22Rv1 (cell line): Measurements from ENCODE around the gene RGS16.

ENCODE experiments used
- H3K27ac ChIP-seq: fragments of 450-650 bp; 2 replicates; pipeline ENCODE4 v1.5.1; 2017
- ZFX ChIP-seq: fragments of 450-650 bp; IDR thresholded peaks from 2 replicates; pipeline ENCODE4 v1.6.1; 2017; ENCODE audit warnings: antibody characterized with exemption, borderline replicate concordance
- TF ChIP-seq, protein P1 (sequence below): fragments of 450-650 bp; IDR thresholded peaks from 2 replicates; pipeline ENCODE4 v1.5.1; 2017; ENCODE audit warnings: mild to moderate bottlenecking

RGS16 gene

DNA sequence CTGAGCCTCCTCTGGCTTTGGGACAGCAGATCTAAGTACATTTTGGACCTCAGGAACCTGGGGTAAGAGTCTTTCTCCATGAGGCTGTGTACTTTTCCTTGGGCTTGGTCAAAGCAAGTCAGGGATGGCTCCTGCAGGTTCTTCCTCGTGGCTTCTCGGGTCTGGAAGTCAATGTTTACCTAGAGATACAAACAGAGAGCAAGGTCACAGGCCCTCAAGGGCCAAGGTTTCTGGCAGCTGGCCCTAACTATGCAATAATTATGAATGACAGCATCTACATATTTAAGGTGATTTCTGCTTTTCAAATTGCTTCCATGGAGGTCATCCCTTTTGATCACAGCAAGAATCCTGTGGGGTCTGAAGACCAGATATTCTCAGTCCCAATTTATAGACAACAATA lies 42.5 kb upstream of the RGS16 start:
- TF ChIP-seq, protein P1, sequence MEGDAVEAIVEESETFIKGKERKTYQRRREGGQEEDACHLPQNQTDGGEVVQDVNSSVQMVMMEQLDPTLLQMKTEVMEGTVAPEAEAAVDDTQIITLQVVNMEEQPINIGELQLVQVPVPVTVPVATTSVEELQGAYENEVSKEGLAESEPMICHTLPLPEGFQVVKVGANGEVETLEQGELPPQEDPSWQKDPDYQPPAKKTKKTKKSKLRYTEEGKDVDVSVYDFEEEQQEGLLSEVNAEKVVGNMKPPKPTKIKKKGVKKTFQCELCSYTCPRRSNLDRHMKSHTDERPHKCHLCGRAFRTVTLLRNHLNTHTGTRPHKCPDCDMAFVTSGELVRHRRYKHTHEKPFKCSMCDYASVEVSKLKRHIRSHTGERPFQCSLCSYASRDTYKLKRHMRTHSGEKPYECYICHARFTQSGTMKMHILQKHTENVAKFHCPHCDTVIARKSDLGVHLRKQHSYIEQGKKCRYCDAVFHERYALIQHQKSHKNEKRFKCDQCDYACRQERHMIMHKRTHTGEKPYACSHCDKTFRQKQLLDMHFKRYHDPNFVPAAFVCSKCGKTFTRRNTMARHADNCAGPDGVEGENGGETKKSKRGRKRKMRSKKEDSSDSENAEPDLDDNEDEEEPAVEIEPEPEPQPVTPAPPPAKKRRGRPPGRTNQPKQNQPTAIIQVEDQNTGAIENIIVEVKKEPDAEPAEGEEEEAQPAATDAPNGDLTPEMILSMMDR, result no peak
- TF ChIP-seq ZFX, result no peak
- H3K27ac ChIP-seq, result no peak overlapping the region

DNA sequence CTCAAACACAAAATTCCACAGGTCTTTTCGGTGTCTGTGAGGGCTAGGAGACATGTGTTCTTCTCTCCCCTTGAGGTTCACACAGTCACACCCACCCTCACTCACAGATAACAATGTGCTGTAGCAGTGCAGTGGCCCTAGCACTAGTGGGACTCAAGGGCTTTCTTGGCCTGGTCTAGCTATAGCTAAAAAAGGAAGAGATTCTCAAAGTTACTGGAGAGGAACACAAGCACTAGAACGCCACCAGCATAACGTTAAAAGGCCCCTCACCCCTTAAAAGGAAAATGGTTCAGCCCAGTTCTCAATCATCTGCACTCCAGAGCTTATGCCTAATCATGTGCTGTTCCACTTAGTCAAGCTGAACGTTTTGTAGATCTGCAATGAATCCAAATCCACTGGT lies 40.7 kb upstream of the RGS16 start:
- no peak for TF ChIP-seq ZFX
- TF ChIP-seq, protein P1, result no peak
- H3K27ac ChIP-seq, result no peak overlapping the region

DNA sequence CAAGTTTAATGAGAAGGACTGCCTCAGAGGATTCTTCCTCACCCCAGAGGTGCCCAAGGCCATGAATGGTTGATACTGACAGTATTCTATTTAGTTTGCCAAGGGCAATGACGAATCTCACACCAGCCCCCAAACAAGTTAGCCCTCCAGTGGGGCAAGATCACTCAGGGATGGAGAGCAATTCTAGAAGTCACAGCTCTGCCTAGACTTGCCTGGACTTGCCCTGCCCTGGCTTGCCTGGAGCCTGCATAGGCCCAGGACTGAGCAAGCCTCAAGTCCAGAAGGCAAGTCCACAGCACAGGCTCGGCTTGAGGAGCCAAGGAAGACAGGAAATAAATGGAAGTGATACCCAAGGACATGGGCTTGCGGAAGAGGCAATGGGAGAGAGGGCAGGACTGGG lies 39.5 kb upstream of the RGS16 start:
- no peak overlapping the region for H3K27ac ChIP-seq
- TF ChIP-seq, protein P1, result no peak
- TF ChIP-seq ZFX, result no peak

DNA sequence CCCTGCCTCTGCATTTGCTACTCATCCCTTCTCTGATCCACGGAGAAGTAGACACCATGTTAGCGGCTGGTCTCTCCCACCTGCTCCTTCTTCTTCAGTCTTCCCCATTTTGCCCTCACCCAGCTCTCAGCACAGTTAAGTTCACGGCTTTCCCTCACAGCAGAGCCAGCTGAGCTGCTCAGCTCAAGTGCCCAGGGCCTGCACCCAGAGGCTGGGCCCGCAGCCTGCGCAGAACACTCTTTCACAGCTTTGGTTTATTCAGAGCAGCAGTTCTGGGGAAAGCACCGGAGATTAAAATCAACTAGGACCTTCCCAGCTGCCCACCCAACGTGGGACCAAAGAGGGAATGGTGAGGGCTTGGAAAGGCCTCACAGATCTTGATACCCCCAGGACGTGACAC lies 38.3 kb upstream of the RGS16 start:
- TF ChIP-seq, protein P1, result no peak
- no peak for TF ChIP-seq ZFX

DNA sequence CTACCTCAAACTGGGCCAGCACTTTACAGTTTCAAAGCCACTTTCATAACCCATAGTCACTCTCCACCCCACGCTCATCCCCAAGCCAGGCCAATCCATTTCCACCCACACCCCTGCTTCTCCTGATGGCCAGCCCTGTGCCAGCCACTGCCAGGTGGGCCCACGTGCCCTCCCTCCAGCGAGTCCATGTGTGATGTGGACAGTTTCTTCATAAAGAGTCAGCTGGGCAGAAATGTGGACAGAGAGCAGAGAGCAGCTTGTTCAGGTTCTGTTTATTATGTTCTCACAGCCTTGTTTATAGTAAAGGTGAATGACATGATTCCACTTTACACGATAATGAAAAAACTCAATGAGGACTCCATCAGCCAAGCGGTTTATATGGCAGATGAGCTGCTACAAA lies 37.4 kb upstream of the RGS16 start:
- H3K27ac ChIP-seq, result no peak overlapping the region
- TF ChIP-seq ZFX, result no peak
- TF ChIP-seq, protein P1, result no peak

More for the DNA sequence above, 38.3 kb upstream of the RGS16 start:
- no peak overlapping the region for H3K27ac ChIP-seq

DNA sequence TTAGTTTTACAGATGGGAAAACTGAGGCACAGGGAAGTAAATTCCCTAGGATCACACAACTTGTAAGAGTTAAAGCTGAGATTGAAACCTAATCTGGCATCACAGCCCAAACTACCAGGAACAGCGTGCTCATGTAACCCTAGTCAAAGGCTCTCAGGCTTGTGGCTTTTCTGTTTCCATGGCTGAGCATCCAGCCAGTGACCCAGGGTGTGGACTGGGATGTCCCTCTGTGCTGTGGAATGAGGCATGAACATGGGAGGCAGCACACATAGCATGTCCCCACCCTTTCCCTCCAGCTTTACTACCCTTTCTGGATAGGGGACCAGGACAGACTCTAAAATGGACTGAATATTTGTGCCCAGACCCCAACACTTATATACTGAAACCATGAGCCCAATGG lies 35.1 kb upstream of the RGS16 start:
- no peak for TF ChIP-seq ZFX
- TF ChIP-seq, protein P1, result no peak
- no peak overlapping the region for H3K27ac ChIP-seq

DNA sequence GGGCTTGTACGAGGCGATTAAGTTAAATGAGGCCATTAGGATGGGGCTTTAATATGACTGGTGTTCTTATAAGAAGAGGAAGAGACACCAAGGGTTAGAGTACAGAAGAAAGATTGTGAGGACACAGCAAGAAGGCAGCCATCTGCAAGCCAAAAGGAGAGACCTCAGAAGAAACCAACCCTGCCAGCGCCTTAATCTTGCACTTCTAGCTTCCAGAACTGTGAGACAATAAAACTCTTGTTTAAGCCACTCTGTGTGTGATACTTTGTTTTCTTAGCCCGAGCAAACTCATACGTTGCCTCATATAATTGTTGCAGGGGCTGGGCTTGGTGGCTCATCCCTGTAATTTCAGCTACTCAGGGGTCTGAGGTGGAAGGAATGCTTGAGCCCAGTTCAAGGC lies 33.6 kb upstream of the RGS16 start:
- H3K27ac ChIP-seq, result no peak overlapping the region
- no peak for TF ChIP-seq ZFX
- TF ChIP-seq, protein P1, result no peak
